Occipital lobe (tissue), 2 donors: Measurements from ENCODE around the gene SORCS3. TPM values are rescaled to one million over a fixed set of nuclear protein-coding genes. Genes with fewer than 3 reads are reported as not detected.

Experiments used
- DNase-seq: peaks from one replicate; lab custom pipeline; 2025; lab: John Stamatoyannopoulos, UW
- total RNA-seq: library from RNA; depleted of rRNA; stranded (reverse); fragments of >200 nt; gene quantifications from one replicate; pipeline ENCODE4 v1.2.3, GENCODE V29; 2014

Gene SORCS3
- total RNA-seq, 1 donor from 2014 or later = 23.7 TPM

DNA sequence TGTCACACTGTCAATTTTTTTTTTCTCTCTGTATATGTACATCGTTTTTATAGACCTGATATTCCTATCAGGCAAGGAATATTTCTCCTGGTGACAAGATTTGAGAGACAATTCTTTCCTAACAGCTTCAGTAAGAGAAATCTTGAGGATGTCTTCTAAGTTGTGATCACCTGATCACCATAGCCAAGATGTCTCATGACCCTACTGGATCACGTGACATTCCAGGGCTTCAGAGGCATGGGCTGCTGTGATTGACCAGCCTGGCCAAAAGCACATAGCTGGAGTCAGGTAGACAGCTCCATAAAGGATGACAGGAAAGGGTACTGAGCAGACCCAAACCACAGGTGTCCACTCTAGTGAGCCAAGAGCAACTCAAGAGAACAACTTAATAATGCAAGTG lies 444.9 kb downstream of the SORCS3 start:
- no peak for DNase-seq

- no peak for DNase-seq
Measured at GRCh38 chr10:105094048-105094447, 453.0 kb downstream of the SORCS3 start.

DNA sequence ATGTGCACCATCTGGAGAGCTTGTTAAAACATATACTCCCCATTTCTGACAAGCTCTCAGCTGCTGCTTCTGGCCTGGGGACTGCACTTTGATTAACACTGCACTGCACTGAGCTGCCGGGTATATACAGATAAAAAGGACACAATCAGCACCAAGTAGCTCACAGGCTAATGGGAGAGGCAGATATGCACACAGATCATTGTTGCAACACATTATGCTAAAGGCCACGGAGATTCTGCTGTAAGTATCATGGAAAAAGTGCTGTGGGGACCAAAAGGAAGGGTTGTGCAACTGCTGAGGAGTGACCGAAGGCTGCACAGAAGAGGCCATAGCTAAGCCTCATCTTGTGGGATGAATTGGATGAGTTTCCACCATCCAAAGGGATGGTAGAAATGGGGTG lies 455.2 kb downstream of the SORCS3 start:
- DNase-seq = no peak

DNA sequence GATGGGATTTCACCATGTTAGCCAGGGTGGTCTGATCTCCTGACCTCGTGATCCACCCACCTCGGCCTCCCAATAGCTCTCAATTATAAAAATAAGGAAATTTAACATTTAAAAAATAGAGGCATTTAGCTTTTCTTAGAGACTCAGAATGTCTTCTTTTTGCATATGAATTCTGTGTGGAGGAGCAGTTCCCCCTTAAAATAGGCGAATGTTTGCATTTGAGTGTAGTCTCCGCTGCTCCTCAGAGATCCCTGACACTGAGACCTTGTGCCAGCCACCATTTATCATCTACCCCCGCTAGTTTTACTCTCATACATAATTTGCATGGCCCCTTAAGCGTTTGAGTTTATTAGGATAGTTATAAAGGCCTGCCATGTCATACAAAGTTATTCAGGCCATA lies 461.9 kb downstream of the SORCS3 start:
- DNase-seq = no peak

GRCh38 chr10:105104297-105104696 lies 463.2 kb downstream of the SORCS3 start:
- DNase-seq = no peak

DNA sequence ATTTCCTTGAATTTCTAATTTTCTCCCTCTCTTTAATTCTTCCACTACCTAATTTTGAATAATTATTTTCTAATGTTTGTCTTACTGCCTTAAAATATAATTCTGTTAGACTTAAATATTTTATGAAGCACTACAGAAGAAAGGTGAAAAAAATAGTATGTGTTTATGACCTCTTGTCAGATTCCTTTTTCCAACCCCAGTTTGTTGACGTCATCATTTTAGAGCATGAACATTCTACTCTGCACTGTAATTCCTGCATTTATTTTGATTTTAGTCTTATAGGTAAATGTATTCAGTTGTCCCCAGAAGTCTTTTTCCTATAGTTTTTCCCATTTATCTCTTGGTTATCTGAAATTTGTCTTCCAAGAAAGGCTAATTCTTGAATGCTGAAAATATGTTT lies 468.1 kb downstream of the SORCS3 start:
- no peak for DNase-seq

DNA sequence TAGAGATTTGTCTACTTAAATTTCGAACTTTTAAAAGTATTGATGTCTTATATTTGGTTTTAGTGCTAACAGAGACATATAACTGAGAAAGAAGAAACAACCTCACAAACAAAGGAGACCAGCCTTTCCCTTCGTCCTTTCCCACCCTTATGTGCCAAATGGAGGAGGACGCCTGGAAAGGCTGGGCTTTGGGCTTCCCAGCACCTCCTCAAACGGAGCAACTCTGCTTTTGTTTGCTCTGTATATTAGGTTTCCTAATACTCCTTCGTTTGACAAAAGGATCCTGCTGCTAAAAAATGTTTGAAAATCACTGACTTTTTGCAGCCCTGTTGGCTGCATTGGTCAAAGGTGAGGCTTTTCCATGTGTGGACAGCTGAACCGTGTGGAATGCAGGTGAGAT lies 471.8 kb downstream of the SORCS3 start:
- DNase-seq = no peak

DNA sequence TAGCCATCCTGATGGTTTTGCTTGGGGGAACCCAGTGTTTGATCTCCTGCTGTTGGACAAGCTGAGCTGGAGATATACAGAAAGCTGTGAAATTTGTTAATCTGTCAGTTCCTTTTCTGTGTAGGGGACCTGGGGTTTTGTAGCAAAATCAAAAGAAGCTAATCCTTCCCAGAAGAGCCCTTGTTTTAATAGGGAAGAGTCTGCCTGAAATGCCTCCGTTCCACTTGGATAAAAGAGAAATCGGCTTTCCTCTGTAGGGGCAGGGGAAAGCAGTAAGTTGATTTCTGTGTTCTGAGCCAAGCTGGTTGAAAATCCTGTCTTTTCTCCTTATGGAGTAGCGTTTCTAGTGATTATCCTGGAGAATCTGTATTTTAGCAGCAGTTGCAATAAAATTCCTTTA lies 472.6 kb downstream of the SORCS3 start:
- DNase-seq = no peak

DNA sequence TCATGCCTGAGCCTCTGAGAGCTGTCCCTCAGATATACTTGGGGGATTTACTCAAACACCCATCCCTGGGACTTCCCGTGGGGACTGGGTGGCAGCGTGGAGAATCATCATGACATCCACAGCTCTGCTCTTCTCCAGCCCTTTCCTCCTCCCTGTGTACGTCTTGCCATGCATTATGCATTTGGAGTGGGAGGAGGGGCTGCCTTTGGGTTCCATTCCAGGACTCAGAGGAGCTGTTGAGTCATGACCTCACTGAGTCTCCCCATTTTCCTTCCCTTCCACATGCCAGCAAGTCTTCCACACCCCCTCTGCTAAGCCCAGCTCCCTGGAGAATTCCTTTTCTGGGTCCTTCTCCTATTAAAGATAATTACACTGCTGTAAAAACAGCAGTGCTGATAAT lies 480.7 kb downstream of the SORCS3 start:
- DNase-seq = no peak

DNA sequence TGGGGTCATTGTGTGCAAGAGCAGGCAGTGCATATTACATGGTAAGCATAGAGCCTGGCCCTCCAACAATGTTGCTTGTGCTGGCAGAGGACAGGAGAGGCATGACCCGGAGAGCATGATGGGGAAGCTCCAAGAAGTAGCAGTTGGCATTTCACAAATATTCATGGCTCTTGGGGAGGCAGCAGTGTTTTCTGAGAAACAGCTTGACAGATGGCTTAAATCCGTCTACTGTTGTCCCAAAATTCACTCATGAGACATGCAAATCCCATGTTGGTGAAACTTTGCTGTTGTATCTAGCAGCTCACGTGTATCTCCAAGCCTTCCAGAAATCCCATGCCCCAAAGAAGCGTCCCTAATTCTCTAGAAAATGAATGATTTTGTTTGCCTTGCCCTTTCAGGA lies 487.0 kb downstream of the SORCS3 start:
- DNase-seq = no peak

GRCh38 chr10:105138358-105138757 lies 497.3 kb downstream of the SORCS3 start:
- no peak for DNase-seq

GRCh38 chr10:105139363-105139896 lies 498.3 kb downstream of the SORCS3 start:
- DNase-seq = no peak

DNA sequence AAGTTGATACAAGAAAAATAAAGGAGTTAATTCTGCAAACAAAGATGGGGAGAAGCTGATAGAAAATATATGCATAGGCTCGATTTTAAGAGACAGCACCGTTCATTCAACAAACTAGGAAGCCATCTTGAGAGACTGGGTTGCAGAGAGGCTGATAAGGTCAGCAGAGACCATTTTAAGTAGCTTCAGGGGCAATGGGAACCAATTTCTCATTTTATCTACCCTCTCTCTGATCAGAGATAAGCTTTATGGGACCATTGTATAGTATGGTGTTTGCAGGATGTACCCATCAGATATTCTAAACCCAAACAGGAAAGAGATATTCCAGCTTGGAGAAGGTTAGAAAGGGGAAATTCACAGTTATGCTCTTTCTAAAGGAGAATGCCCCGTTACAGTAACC lies 499.5 kb downstream of the SORCS3 start:
- no peak for DNase-seq

DNA sequence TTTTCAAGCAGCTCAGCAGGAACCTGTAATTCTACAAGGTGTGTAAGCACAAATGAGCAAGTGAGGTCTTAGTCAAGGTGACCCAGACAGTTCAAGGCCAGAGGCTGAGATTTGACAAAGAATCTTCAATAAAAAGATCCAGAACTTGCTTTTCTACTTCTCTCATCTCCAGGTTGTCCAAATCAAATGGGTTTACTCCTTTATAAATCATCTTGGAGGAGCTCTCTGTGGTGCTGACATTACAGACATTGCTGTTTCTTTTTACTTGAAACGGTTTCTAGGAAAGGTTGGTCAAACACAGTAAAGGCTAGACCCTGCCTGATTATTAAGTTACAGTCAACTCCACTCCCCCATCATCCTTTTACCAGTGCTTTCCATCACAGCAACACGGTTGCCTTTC lies 504.6 kb downstream of the SORCS3 start:
- DNase-seq = no peak

DNA sequence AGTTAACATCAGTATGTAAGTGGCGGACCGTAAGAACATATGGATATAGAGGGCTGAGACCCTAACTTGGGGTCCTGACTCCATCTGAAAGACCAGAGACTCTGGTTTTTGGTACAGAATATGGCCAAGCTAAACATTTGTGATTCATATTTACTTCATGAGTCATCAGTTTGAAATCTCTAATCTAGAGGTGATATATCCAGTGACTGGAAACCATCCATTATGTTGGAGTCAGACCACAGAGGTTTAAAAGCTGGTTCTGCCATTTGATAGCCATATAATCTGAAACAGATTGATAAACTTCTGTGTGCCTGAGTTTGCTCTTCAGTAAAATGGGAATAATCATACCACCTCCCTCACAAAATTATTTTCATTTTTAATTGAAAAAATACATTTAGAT lies 505.3 kb downstream of the SORCS3 start:
- DNase-seq = no peak

DNA sequence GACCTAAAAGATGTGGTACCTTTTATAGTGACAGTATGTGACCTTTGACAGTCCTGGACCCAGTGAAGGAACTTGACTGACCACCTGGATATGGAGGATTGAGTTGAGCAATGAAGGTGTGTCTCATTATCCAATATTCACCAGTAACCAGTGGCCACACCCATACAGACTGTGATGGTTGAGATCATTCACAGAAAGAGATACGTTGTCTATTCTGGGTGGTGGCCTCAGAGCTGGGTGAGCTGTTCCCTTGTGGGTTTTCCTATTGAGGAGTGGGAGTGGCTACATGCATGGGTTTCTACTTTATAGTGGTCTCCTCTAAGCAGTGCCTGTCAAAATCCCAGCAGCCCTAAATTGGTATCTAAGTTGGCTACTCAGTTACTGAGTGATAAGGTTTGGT lies 507.4 kb downstream of the SORCS3 start:
- no peak for DNase-seq

DNA sequence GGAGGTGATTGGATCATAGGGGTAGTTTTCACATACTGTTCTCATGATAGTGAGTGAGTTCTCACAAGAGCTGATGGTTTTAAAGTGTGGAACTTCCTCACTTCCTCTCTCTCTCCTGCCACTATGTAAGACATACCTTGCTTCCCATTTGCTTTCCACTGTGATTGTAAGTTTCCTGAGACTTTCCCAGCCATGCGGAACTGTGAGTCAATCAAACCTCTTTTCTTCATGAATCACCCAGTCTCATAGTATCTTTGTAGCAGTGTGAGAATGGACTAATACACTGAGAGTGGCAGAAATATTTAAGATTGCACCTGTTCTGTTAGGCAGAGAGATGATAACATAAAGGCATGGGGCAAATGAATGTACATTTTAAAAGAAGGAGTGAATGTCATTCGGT lies 507.8 kb downstream of the SORCS3 start:
- DNase-seq = no peak

GRCh38 chr10:105149371-105149891 lies 508.3 kb downstream of the SORCS3 start:
- no peak for DNase-seq

GRCh38 chr10:105150259-105150880 lies 509.3 kb downstream of the SORCS3 start:
- no peak for DNase-seq

GRCh38 chr10:105154736-105155135 lies 513.6 kb downstream of the SORCS3 start:
- DNase-seq = no peak

GRCh38 chr10:105159268-105159667 lies 518.2 kb downstream of the SORCS3 start:
- no peak for DNase-seq

DNA sequence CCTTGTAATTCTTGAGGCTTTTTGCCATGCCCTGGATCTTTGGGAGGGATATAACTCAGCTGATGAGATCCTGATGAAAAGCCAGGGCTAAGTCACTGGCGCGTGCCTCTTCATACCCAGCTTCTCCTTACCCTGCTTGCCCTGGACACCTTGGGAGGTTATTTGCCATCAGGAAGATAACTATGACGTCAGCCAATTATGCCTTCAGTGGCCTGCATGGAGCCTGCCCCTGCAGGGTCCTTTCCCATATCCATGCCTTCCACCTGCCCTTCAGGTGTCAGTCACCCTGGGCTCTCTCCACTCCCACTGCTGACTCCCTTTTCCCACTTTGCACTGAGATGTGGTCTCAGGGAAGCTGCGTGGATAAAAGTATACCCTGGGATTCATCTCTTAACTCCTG lies 520.1 kb downstream of the SORCS3 start:
- no peak for DNase-seq

GRCh38 chr10:105161767-105162166 lies 520.7 kb downstream of the SORCS3 start:
- no peak for DNase-seq

DNA sequence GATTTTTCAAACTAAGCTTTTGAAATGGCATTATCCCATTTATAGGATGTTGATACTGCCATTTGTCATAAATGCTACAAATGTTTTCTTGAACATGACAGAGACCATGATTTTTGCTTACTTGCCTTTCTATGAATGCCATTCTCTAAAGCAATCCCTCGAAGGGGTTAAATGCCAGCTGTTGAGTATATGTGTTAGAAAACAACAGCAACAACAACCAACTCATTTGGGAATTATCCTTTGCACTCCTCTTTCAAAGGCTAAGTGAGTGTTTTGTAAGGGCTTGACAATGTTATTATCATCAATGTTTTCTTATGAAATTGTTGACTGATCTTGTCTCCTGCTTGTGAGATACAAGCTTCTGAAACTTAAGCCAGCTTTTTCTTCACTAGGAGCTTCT lies 529.4 kb downstream of the SORCS3 start:
- DNase-seq = no peak
